BJ (cell line): ENCODE data around the gene SNX22. TPM values are rescaled to one million over a fixed set of nuclear protein-coding genes. Genes with fewer than 3 reads are reported as not detected.

Experiments used
- CTCF ChIA-PET: fragments of 350-600 bp; formaldehyde crosslinking; extraction: SDS; loops from one replicate; lab custom pipeline; 2021; ENCODE audit warnings: antibody characterized with exemption, inconsistent platforms; lab: Yijun Ruan, JAX
- POLR2A ChIA-PET: fragments of 300-600 bp; sonication (Branson Sonifier 250); formaldehyde crosslinking; extraction: SDS; loops from one replicate; lab custom pipeline; 2021; ENCODE audit warnings: antibody characterized with exemption; lab: Charles Lee
- DNase-seq: peaks from one replicate; pipeline ENCODE4 v3.0.0-alpha.2; 2011; ENCODE audit warnings: low read depth
- H3K27me3 ChIP-seq: 2 replicates; pipeline ENCODE4 v1.6.0; 2011; ENCODE audit warnings: low read length; ENCODE audit not compliant: control insufficient read depth, insufficient read depth
- H3K36me3 ChIP-seq: 2 replicates; pipeline ENCODE4 v1.5.1; 2011; ENCODE audit warnings: low read length; ENCODE audit not compliant: control insufficient read depth, insufficient read depth
- H3K4me3 ChIP-seq: 2 replicates; pipeline ENCODE4 v1.5.1; 2011; ENCODE audit warnings: low read depth, mild to moderate bottlenecking, control low read depth, low read length
- CTCF ChIP-seq: IDR thresholded peaks from 2 replicates; pipeline ENCODE4 v1.5.1; 2011; ENCODE audit warnings: low read depth, mild to moderate bottlenecking, control low read depth, inconsistent platforms, low read length, moderate library complexity; ENCODE audit not compliant: insufficient read depth
- polyA plus RNA-seq: library from polyadenylated mRNA; depleted of rRNA; stranded (reverse); fragments of >200 nt; gene quantifications from 2 replicates; pipeline ENCODE4 v1.2.3, GENCODE V29; 2011

Gene SNX22
- polyA plus RNA-seq, 1 experiment = 0.04 TPM

DNA sequence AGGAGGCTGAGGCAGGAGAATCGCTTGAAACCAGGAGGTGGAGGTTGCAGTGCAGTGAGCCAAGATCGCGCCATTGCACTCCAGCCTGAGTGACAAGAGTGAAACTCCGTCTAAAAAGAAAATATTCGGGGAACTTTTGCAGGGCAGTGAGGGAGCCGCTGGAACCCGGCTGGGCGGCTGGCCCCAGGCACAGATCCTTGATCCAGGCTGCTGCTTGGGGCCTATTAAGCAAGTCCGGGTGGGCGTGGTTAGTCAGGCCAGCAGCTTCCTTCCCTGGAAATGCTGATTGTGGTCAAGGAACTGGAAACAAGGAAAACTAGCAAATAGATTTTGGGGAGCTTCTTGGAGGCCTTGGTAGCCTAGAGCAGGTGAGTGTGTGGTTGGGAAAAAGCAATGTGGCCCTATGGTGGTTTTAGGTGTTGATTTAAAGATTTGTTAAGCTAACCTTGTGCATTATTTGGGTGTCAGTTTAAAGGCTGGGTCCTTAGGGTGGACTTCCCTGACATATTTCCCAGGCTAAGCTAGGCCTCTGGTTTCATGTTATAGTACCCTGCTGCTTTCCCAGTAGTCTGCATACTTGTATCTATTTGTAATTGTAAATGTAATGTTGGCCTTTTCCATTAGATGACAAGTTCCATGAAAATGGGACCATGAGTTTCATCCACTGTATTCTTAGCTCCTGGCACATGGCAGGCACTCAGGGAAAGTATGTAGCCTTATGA is 17.7 kb upstream of the SNX22 start:
- no peak overlapping the region for H3K4me3 ChIP-seq
- H3K36me3 ChIP-seq = peaks cover 41% of the 10 kb centered on the region
- POLR2A ChIA-PET = no interaction called here
- H3K27me3 ChIP-seq = no peaks in the 10 kb centered on the region
- no peak for TF ChIP-seq CTCF
- DNase-seq = no peak
- CTCF ChIA-PET = interaction anchor here (1.4 to 1.9 kb wide), 2 partner anchors 8 to 20 kb away, joined by 4 to 9 read pairs; no protein-coding TSS in a partner anchor

DNA sequence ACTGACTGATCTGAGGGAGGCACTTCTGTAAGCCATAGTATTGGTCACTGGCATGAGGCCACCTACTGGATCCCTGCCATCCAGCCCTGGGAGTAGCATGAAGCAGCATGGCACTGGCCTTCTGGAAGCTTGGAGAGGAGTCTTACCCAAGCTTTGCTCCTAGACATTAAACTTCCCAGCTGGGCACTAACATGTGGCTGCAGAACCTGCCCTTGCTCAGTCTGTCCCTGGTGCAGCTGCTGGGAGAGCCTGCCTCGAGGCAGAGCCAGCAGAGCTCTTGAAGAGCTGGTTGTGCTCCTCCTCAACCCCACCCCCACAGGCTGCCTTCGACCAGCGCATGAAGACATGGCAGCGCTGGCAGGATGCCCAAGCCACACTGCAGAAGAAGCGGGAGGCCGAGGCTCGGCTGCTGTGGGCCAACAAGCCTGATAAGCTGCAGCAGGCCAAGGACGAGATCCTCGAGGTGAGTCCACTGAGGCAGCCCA is 17.1 kb upstream of the SNX22 start:
- ChIA-PET CTCF (interaction anchor here (1.4 kb wide), 1 partner anchor 9 kb away, joined by 4 read pairs; no protein-coding TSS in a partner anchor), POLR2A (no interaction called here)
- no peak for DNase-seq
- TF ChIP-seq CTCF = no peak
- Histone ChIP-seq H3K27me3 (no peaks in the 10 kb centered on the region), H3K4me3 (no peak overlapping the region), H3K36me3 (peaks cover 41% of the 10 kb centered on the region)

GRCh38 chr15:64136347-64136746 is 15.2 kb upstream of the SNX22 start:
- ChIA-PET CTCF (no interaction called here), POLR2A (no interaction called here)
- Histone ChIP-seq H3K4me3 (no peak overlapping the region), H3K27me3 (no peaks in the 10 kb centered on the region), H3K36me3 (peaks cover 33% of the 10 kb centered on the region)
- no peak for DNase-seq
- no peak for TF ChIP-seq CTCF

DNA sequence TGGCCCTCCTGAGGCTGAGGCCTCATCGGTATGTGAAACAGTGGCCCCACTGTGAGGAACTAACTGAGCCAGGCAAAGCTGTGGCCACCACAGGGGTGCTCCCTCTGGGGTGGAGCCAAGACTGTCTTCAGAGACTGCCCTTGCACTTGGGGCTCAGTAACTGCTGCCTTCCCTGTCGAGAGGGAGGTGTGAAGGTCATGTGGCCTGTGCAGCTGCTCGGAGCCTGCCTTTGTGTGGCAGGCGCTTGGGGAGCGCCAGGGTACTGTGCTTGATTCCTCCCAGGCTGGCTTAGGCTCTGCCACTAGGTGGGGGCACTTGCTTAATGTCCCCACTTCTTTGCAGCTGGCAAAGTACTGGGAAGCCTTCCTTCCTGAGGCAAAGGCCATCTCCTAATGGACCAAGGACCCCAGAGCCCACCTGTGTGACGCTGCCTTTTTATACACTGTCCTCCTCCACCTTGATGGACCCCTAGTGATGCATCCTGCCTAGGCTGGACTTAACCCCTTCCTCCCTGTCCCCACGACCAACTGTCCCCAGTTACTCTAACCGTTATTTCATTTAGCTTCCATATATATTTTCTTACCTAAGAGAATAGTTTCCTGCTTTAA is 14.2 kb upstream of the SNX22 start:
- no peak for DNase-seq

More for the DNA sequence above, 14.2 kb upstream of the SNX22 start:
- TF ChIP-seq CTCF = no peak
- peaks cover 34% of the 10 kb centered on the region for H3K36me3 ChIP-seq
- H3K4me3 ChIP-seq = no peak overlapping the region
- POLR2A ChIA-PET = no interaction called here
- CTCF ChIA-PET = no interaction called here
- H3K27me3 ChIP-seq = no peaks in the 10 kb centered on the region
